HepG2 (cell line): ENCODE measurements around the gene TADA2A. TPM values are rescaled to one million over a fixed set of nuclear protein-coding genes. Genes with fewer than 3 reads are reported as not detected.

ENCODE experiments used
- CBFB ChIP-seq: sonication (generic); formaldehyde crosslinking; IDR thresholded peaks from 2 replicates; pipeline ENCODE4 v1.4.0; 2020; ENCODE audit warnings: missing genetic modification reagents
- CHD2 ChIP-seq: IDR thresholded peaks from 2 replicates; pipeline ENCODE4 v1.6.1; 2011; ENCODE audit warnings: low read depth, low read length, improper control_type of control experiment
- GATA4 ChIP-seq: sonication (generic); IDR thresholded peaks from 2 replicates; pipeline ENCODE4 v1.6.1; 2016; ENCODE audit warnings: antibody characterized with exemption, low read depth, borderline replicate concordance
- HHEX ChIP-seq: IDR thresholded peaks from 2 replicates; pipeline ENCODE4 v1.6.1; 2016; ENCODE audit warnings: control low read depth
- HNRNPK ChIP-seq: fragments of 200-400 bp; formaldehyde crosslinking; IDR thresholded peaks from 2 replicates; pipeline ENCODE4 v1.6.1; 2018; ENCODE audit warnings: low read length, low read depth, moderate library complexity, mild to moderate bottlenecking; ENCODE audit not compliant: poor library complexity, severe bottlenecking
- MED13 ChIP-seq: sonication (generic); formaldehyde crosslinking; IDR thresholded peaks from 2 replicates; pipeline ENCODE4 v1.5.0; 2020; ENCODE audit warnings: missing genetic modification reagents
- MXD4 ChIP-seq: IDR thresholded peaks from 2 replicates; pipeline ENCODE4 v1.6.1; 2016; ENCODE audit warnings: mild to moderate bottlenecking, missing biosample characterization, missing genetic modification reagents
- RFXANK ChIP-seq: IDR thresholded peaks from 2 replicates; pipeline ENCODE4 v1.6.1; 2016
- SIN3B ChIP-seq: fragments of 150-350 bp; IDR thresholded peaks from 2 replicates; pipeline ENCODE4 v1.6.1; 2014; ENCODE audit warnings: low read length
- SRF ChIP-seq: IDR thresholded peaks from 2 replicates; pipeline ENCODE4 v1.6.1; 2011; ENCODE audit warnings: mild to moderate bottlenecking, low read depth, low read length, moderate library complexity
- ZNF569 ChIP-seq: sonication (generic); formaldehyde crosslinking; IDR thresholded peaks from 2 replicates; pipeline ENCODE4 v1.5.0; 2020; ENCODE audit warnings: mild to moderate bottlenecking, missing genetic modification reagents, moderate library complexity, borderline replicate concordance
- ZNF678 ChIP-seq: sonication (generic); formaldehyde crosslinking; IDR thresholded peaks from 2 replicates; pipeline ENCODE4 v1.4.0; 2020; ENCODE audit warnings: mild to moderate bottlenecking, missing genetic modification reagents
- polyA plus RNA-seq, 8 experiments: library from polyadenylated mRNA; depleted of rRNA in 3 of 8; stranded (reverse) in 7 of 8; unstranded in 1 of 8; fragments of >200 nt; fragmentation: Illumina TruSeq in 4 of 8; extraction: Trizol in 4 of 8; gene quantifications; 2 replicates each; pipeline versions ENCODE4 v1.2.1 to v1.2.3, GENCODE V29; 2011 to 2016; ENCODE audit warnings: low read depth in 4 of 8, missing spikeins in 1 of 8, mixed read lengths in 1 of 8; ENCODE audit not compliant: insufficient read depth in 1 of 8
- total RNA-seq, 5 experiments: library from RNA; depleted of rRNA; stranded (reverse); fragments of >200 nt; fragmentation: Illumina TruSeq; extraction: Trizol; gene quantifications; 2 replicates each; pipeline ENCODE4 v1.2.3, GENCODE V29; 2016; ENCODE audit warnings: low read depth in 1 of 5
- TF ChIP-seq, protein P1 (sequence below): sonication (generic); formaldehyde crosslinking; IDR thresholded peaks from 2 replicates; pipeline ENCODE4 v1.9.0; 2021; ENCODE audit warnings: missing genetic modification reagents, borderline replicate concordance
- TF ChIP-seq, protein P2 (sequence below): sonication (generic); formaldehyde crosslinking; IDR thresholded peaks from 2 replicates; pipeline ENCODE4 v1.4.0; 2020; ENCODE audit warnings: missing genetic modification reagents, borderline replicate concordance
- TF ChIP-seq, protein P3 (sequence below): IDR thresholded peaks from 2 replicates; pipeline ENCODE4 v1.6.1; 2012; ENCODE audit warnings: low read length, improper control_type of control experiment
- TF ChIP-seq, protein P4 (sequence below): sonication (generic); formaldehyde crosslinking; IDR thresholded peaks from 2 replicates; pipeline ENCODE4 v1.5.0; 2020; ENCODE audit warnings: missing genetic modification reagents
- TF ChIP-seq, protein P5 (sequence below): sonication (generic); formaldehyde crosslinking; IDR thresholded peaks from 2 replicates; pipeline ENCODE4 v1.5.0; 2020; ENCODE audit warnings: missing genetic modification reagents

Gene TADA2A
- total and polyA plus RNA-seq, 2 of the 13 experiments (the other 11 are each of a cell fraction or from before 2014, with no cell fraction given): 8.0 to 14.0 TPM

DNA sequence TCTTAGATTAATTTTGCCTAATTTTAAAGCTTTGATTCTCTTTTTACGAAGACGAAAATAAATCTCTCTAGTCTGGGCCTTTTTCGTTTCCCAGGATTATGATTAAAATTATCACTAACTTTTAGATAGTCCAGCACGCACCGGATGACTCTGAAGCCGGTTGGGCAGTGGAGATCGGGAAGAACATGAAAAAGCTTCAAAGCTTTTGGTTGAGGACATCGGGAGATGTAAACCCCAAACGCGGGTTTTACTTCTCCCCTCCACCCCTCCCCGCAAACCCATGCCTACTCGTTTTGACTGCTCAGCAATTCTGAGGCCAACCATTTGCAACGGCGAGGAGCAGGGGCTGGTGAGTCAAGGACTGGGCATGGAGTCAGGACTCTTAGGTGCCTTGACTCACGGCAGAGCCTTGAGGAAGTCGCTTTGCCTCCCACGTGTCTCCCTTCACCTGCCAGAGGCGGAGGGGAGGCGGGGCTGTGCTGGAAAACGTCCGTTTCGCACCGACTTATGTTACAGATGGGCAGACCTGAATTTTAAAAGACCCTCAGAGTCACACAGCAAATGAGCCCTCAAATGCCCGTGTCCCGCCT, 82.0 kb downstream of the TADA2A start (continued):
- TF ChIP-seq, protein P1, sequence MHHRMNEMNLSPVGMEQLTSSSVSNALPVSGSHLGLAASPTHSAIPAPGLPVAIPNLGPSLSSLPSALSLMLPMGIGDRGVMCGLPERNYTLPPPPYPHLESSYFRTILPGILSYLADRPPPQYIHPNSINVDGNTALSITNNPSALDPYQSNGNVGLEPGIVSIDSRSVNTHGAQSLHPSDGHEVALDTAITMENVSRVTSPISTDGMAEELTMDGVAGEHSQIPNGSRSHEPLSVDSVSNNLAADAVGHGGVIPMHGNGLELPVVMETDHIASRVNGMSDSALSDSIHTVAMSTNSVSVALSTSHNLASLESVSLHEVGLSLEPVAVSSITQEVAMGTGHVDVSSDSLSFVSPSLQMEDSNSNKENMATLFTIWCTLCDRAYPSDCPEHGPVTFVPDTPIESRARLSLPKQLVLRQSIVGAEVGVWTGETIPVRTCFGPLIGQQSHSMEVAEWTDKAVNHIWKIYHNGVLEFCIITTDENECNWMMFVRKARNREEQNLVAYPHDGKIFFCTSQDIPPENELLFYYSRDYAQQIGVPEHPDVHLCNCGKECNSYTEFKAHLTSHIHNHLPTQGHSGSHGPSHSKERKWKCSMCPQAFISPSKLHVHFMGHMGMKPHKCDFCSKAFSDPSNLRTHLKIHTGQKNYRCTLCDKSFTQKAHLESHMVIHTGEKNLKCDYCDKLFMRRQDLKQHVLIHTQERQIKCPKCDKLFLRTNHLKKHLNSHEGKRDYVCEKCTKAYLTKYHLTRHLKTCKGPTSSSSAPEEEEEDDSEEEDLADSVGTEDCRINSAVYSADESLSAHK (CRISPR knock-in tag): no peak
- TF ChIP-seq, protein P2, sequence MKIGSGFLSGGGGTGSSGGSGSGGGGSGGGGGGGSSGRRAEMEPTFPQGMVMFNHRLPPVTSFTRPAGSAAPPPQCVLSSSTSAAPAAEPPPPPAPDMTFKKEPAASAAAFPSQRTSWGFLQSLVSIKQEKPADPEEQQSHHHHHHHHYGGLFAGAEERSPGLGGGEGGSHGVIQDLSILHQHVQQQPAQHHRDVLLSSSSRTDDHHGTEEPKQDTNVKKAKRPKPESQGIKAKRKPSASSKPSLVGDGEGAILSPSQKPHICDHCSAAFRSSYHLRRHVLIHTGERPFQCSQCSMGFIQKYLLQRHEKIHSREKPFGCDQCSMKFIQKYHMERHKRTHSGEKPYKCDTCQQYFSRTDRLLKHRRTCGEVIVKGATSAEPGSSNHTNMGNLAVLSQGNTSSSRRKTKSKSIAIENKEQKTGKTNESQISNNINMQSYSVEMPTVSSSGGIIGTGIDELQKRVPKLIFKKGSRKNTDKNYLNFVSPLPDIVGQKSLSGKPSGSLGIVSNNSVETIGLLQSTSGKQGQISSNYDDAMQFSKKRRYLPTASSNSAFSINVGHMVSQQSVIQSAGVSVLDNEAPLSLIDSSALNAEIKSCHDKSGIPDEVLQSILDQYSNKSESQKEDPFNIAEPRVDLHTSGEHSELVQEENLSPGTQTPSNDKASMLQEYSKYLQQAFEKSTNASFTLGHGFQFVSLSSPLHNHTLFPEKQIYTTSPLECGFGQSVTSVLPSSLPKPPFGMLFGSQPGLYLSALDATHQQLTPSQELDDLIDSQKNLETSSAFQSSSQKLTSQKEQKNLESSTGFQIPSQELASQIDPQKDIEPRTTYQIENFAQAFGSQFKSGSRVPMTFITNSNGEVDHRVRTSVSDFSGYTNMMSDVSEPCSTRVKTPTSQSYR (CRISPR knock-in tag): no peak
- TF ChIP-seq SRF (no peak), SIN3B (no peak), GATA4 (0 out of 2 replicates have a peak, but pooled peaks have one; percentile 14), ZNF678 (CRISPR knock-in tag) (no peak), MED13 (no peak), CBFB (CRISPR knock-in tag) (no peak), RFXANK (CRISPR knock-in tag) (no peak), HNRNPK (no peak), CHD2 (no peak), MXD4 (CRISPR knock-in tag) (no peak; the same call in none of the 2 replicates), ZNF569 (CRISPR knock-in tag) (no peak), HHEX (CRISPR knock-in tag) (no peak)
- TF ChIP-seq, protein P3, sequence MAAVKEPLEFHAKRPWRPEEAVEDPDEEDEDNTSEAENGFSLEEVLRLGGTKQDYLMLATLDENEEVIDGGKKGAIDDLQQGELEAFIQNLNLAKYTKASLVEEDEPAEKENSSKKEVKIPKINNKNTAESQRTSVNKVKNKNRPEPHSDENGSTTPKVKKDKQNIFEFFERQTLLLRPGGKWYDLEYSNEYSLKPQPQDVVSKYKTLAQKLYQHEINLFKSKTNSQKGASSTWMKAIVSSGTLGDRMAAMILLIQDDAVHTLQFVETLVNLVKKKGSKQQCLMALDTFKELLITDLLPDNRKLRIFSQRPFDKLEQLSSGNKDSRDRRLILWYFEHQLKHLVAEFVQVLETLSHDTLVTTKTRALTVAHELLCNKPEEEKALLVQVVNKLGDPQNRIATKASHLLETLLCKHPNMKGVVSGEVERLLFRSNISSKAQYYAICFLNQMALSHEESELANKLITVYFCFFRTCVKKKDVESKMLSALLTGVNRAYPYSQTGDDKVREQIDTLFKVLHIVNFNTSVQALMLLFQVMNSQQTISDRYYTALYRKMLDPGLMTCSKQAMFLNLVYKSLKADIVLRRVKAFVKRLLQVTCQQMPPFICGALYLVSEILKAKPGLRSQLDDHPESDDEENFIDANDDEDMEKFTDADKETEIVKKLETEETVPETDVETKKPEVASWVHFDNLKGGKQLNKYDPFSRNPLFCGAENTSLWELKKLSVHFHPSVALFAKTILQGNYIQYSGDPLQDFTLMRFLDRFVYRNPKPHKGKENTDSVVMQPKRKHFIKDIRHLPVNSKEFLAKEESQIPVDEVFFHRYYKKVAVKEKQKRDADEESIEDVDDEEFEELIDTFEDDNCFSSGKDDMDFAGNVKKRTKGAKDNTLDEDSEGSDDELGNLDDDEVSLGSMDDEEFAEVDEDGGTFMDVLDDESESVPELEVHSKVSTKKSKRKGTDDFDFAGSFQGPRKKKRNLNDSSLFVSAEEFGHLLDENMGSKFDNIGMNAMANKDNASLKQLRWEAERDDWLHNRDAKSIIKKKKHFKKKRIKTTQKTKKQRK: no peak
- TF ChIP-seq, protein P4, sequence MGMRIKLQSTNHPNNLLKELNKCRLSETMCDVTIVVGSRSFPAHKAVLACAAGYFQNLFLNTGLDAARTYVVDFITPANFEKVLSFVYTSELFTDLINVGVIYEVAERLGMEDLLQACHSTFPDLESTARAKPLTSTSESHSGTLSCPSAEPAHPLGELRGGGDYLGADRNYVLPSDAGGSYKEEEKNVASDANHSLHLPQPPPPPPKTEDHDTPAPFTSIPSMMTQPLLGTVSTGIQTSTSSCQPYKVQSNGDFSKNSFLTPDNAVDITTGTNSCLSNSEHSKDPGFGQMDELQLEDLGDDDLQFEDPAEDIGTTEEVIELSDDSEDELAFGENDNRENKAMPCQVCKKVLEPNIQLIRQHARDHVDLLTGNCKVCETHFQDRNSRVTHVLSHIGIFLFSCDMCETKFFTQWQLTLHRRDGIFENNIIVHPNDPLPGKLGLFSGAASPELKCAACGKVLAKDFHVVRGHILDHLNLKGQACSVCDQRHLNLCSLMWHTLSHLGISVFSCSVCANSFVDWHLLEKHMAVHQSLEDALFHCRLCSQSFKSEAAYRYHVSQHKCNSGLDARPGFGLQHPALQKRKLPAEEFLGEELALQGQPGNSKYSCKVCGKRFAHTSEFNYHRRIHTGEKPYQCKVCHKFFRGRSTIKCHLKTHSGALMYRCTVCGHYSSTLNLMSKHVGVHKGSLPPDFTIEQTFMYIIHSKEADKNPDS (CRISPR knock-in tag): no peak
- TF ChIP-seq, protein P5, sequence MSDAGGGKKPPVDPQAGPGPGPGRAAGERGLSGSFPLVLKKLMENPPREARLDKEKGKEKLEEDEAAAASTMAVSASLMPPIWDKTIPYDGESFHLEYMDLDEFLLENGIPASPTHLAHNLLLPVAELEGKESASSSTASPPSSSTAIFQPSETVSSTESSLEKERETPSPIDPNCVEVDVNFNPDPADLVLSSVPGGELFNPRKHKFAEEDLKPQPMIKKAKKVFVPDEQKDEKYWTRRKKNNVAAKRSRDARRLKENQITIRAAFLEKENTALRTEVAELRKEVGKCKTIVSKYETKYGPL: no peak
